ENCODE data around the gene MAGEA4. TPM values are rescaled to one million over a fixed set of nuclear protein-coding genes. Genes with fewer than 3 reads are reported as not detected.

Gene MAGEA4, protein sequence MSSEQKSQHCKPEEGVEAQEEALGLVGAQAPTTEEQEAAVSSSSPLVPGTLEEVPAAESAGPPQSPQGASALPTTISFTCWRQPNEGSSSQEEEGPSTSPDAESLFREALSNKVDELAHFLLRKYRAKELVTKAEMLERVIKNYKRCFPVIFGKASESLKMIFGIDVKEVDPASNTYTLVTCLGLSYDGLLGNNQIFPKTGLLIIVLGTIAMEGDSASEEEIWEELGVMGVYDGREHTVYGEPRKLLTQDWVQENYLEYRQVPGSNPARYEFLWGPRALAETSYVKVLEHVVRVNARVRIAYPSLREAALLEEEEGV
- total RNA-seq (not detected), polyA plus RNA-seq (ENCODE audit: insufficient read length in 2 of 2) (not detected)
- long read RNA-seq, donor 1 = 0 reads
- long read RNA-seq, donor 2 = 0 reads
- long read RNA-seq, donor 3 = 0 reads
- long read RNA-seq, donor 4 = 0 reads

DNA sequence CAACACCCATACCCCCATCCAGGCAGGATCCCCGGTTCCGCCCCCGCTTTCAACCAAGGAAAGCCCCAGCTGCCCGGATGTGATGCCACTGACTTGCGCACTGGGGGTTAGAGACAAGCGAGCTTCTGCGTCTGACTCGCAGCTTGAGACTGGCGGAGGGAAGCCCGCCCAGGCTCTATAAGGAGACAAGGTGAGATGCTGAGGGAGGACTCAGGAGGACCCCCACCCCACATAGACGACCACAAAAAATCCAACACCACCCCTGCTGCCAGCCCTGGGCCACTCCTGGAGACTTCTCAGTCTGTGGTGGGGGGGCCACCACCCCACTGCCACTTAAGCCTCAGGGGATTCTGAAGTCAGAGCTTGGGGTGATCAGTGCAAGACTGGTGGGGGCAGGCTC, at the start of gene MAGEA4:
TSS of gene MAGEA4 (plus strand) at position 110 of the 400 bp plus-strand sequence. CDS start 10,776 bp downstream, outside the sequence.
- H3K36me3 ChIP-seq (ENCODE audit: control insufficient read depth, insufficient read depth, low read length) = no peaks in the 10 kb centered on the region
- H3K4me1 ChIP-seq (ENCODE audit: control insufficient read depth, insufficient read depth, low read length) = no peaks in the 10 kb centered on the region
- no peak within 1 kb of the TSS for H3K4me3 ChIP-seq (ENCODE audit: low read depth, low read length)
- H3K27ac ChIP-seq (ENCODE audit: low read depth, low read length) = no peak within 1 kb of the TSS
- no CpG with 5 or more reads among the region's 11 CpGs for WGBS (ENCODE audit: insufficient coverage)
- no peaks in the 10 kb centered on the region for H3K9me3 ChIP-seq (ENCODE audit: control insufficient read depth, insufficient read depth, low read length)
- DNase-seq (ENCODE audit: low read depth in 4 of 6, low spot score in 6 of 6) = no peak
- no peaks in the 10 kb centered on the region for H3K27me3 ChIP-seq (ENCODE audit: control insufficient read depth, insufficient read depth, low read length)

DNA sequence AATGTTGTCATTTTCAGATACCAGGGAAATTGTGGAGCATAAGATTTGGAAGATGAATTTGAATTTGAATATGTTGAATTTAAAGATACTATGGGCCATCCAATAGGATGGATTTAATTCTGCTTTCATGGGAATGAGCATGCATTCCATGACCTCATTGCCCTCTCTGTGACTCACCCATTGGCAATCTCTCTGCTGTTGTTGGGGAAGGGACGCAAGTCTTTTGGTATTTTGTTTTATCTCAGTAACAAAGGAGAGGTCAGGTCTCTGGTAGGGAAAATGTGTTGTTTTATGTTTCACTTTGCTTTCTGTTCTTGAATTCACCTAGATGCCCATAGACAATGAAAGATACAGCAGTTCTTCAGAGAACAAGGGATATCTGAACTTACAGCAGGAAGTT, 42.1 kb upstream of the MAGEA4 start:
- H3K4me3 ChIP-seq (ENCODE audit: low read depth, low read length) = no peak overlapping the region
- no peak for DNase-seq (ENCODE audit: low read depth in 4 of 6, low spot score in 6 of 6)
- no peaks in the 10 kb centered on the region for H3K4me1 ChIP-seq (ENCODE audit: control insufficient read depth, insufficient read depth, low read length)
- no peaks in the 10 kb centered on the region for H3K36me3 ChIP-seq (ENCODE audit: control insufficient read depth, insufficient read depth, low read length)
- H3K9me3 ChIP-seq (ENCODE audit: control insufficient read depth, insufficient read depth, low read length) = peaks cover 2% of the 10 kb centered on the region
- no peak overlapping the region for H3K27ac ChIP-seq (ENCODE audit: low read depth, low read length)
- no CpG with 5 or more reads among the region's 1 CpG for WGBS (ENCODE audit: insufficient coverage)
- H3K27me3 ChIP-seq (ENCODE audit: control insufficient read depth, insufficient read depth, low read length) = no peaks in the 10 kb centered on the region

DNA sequence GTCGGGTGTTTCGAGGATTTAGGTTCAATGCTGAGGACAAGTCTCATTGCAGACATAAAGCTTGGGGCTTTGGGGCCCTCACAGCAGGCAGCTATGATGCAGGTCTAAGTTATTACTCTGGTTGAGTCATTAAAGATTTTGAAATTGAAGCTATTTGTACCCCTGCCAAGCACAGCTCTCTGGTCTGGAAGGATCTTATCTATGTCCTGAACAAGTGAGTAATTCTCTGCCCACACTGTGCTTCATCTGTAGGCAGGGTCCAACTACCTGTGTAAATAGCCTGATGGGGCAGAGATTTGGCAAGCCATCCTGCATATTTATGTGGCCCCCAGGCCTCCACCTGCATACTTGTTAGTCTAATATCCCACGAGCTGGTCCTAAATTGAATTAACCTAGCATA, 41.4 kb upstream of the MAGEA4 start:
- Histone ChIP-seq H3K4me1 (ENCODE audit: control insufficient read depth, insufficient read depth, low read length) (no peaks in the 10 kb centered on the region), H3K4me3 (ENCODE audit: low read depth, low read length) (no peak overlapping the region), H3K9me3 (ENCODE audit: control insufficient read depth, insufficient read depth, low read length) (peaks cover 2% of the 10 kb centered on the region), H3K27ac (ENCODE audit: low read depth, low read length) (no peak overlapping the region), H3K36me3 (ENCODE audit: control insufficient read depth, insufficient read depth, low read length) (no peaks in the 10 kb centered on the region), H3K27me3 (ENCODE audit: control insufficient read depth, insufficient read depth, low read length) (no peaks in the 10 kb centered on the region)
- 64% methylated on average over 2 of the region's 3 CpGs for WGBS (ENCODE audit: insufficient coverage)
- no peak for DNase-seq (ENCODE audit: low read depth in 4 of 6, low spot score in 6 of 6)

DNA sequence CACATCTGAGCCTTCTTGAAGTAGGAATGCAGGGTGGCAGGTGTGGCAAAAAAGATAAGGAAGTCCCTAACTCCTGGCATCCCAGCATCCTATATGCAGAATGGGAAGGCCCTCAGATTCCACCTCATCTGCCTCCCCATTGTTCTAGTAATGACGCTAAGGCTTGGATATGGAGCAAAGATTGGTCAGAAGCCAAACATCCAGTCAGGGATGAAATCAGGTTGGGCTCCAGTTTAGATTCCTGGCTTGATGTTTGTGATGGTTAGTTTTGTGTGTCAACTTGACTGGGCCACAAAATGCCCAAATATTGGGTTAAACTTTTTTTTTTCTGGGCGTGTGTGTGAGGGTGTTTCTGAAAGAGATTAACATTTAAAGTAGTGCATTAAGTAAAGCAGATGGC, 39.6 kb upstream of the MAGEA4 start:
- Histone ChIP-seq H3K27me3 (ENCODE audit: control insufficient read depth, insufficient read depth, low read length) (no peaks in the 10 kb centered on the region), H3K9me3 (ENCODE audit: control insufficient read depth, insufficient read depth, low read length) (no peaks in the 10 kb centered on the region), H3K4me1 (ENCODE audit: control insufficient read depth, insufficient read depth, low read length) (no peaks in the 10 kb centered on the region), H3K4me3 (ENCODE audit: low read depth, low read length) (no peak overlapping the region), H3K36me3 (ENCODE audit: control insufficient read depth, insufficient read depth, low read length) (no peaks in the 10 kb centered on the region), H3K27ac (ENCODE audit: low read depth, low read length) (no peak overlapping the region)
- DNase-seq (ENCODE audit: low read depth in 4 of 6, low spot score in 6 of 6) = no peak
- 57% methylated on average over 1 of the region's 2 CpGs for WGBS (ENCODE audit: insufficient coverage)

DNA sequence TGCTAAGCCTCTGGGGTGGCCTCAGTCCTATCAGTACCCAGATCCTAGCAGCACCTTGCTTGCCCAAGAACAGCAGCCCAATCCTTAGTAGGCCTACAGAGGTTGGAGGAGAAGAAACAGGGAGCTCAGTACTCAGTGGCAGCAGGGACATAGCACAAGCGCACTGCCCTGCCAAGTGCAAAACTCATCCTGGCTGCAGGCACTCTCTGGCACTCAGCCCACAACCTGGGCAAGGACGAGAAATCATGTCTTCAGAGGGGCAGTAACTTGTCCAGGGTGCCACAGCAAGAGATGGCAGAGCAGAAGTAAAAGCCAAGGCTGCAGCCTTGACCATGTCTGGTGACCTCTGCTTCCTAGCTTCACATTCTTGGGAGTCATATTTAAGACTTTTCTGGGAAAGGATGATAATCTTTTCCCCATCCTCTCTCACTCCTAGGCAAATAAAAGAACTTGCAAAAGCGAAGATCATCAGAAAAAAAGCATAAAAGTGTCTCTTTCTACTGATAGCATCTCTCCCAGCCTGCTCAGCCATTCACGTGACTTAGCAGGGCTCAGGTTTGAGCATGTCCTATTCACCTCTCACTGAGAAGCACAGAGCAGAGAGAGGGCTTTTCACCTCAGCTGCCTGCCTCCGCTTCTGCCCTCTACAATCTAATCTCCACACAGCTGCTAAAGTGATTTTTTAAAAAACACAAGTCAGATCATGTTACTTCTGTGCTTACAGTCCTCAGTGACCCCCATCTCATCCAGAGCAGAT, 37.2 kb upstream of the MAGEA4 start:
- Histone ChIP-seq H3K27me3 (ENCODE audit: control insufficient read depth, insufficient read depth, low read length) (no peaks in the 10 kb centered on the region), H3K27ac (ENCODE audit: low read depth, low read length) (no peak overlapping the region), H3K4me3 (ENCODE audit: low read depth, low read length) (no peak overlapping the region), H3K36me3 (ENCODE audit: control insufficient read depth, insufficient read depth, low read length) (no peaks in the 10 kb centered on the region), H3K9me3 (ENCODE audit: control insufficient read depth, insufficient read depth, low read length) (no peaks in the 10 kb centered on the region), H3K4me1 (ENCODE audit: control insufficient read depth, insufficient read depth, low read length) (no peaks in the 10 kb centered on the region)
- 53% methylated on average over 5 of the region's 5 CpGs for WGBS (ENCODE audit: insufficient coverage)
- DNase-seq (ENCODE audit: low read depth in 4 of 6, low spot score in 6 of 6) = no peak

DNA sequence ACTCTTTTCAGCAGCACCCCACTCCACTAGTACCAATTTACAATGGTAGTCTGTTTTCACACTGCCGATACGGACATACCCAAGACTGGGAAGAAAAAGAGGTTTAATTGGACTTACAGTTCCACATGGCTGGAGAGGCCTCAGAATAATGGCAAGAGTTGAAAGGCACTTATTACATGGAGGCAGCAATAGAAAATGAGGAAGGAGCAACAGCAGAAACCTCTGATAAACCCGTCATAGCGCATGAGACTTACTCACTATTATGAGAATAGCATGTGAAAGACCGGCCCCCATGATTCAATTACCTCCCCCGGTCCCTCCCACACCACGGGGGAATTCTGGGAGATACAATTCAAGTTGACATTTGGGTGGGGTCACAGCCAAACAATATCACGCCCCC, 34.1 kb upstream of the MAGEA4 start:
- Histone ChIP-seq H3K4me1 (ENCODE audit: control insufficient read depth, insufficient read depth, low read length) (no peaks in the 10 kb centered on the region), H3K27me3 (ENCODE audit: control insufficient read depth, insufficient read depth, low read length) (no peaks in the 10 kb centered on the region)
- WGBS (ENCODE audit: insufficient coverage) = no CpG with 5 or more reads among the region's 8 CpGs

DNA sequence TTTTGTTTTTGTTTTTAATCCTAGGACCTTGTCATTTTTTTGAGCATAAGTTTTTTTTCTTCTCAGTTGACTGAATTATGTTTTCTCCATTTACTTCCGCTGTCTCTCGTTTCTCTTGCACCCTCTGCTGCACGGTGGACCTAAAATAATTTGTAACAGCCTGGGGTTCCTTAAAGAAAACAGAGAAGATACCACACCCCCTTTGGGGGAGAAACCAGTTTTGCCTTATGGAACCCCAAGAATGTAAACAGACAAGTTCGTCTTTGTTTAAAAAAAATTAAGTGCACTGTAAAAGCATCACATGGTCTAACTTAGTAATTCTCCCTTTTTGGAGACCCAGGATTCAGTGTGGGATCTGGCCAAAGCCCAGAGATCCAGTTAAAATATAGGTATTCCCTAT, 32.8 kb upstream of the MAGEA4 start:
- no peak for DNase-seq (ENCODE audit: low read depth in 4 of 6, low spot score in 6 of 6)
- H3K36me3 ChIP-seq (ENCODE audit: control insufficient read depth, insufficient read depth, low read length) = no peaks in the 10 kb centered on the region
- no peak overlapping the region for H3K4me3 ChIP-seq (ENCODE audit: low read depth, low read length)
- H3K9me3 ChIP-seq (ENCODE audit: control insufficient read depth, insufficient read depth, low read length) = no peaks in the 10 kb centered on the region
- no peak overlapping the region for H3K27ac ChIP-seq (ENCODE audit: low read depth, low read length)
- H3K27me3 ChIP-seq (ENCODE audit: control insufficient read depth, insufficient read depth, low read length) = no peaks in the 10 kb centered on the region
- no CpG with 5 or more reads among the region's 4 CpGs for WGBS (ENCODE audit: insufficient coverage)
- no peaks in the 10 kb centered on the region for H3K4me1 ChIP-seq (ENCODE audit: control insufficient read depth, insufficient read depth, low read length)

More for the DNA sequence above, 34.1 kb upstream of the MAGEA4 start:
- H3K36me3 ChIP-seq (ENCODE audit: control insufficient read depth, insufficient read depth, low read length) = no peaks in the 10 kb centered on the region
- no peak overlapping the region for H3K27ac ChIP-seq (ENCODE audit: low read depth, low read length)
- no peak overlapping the region for H3K4me3 ChIP-seq (ENCODE audit: low read depth, low read length)
- no peak for DNase-seq (ENCODE audit: low read depth in 4 of 6, low spot score in 6 of 6)
- H3K9me3 ChIP-seq (ENCODE audit: control insufficient read depth, insufficient read depth, low read length) = no peaks in the 10 kb centered on the region

DNA sequence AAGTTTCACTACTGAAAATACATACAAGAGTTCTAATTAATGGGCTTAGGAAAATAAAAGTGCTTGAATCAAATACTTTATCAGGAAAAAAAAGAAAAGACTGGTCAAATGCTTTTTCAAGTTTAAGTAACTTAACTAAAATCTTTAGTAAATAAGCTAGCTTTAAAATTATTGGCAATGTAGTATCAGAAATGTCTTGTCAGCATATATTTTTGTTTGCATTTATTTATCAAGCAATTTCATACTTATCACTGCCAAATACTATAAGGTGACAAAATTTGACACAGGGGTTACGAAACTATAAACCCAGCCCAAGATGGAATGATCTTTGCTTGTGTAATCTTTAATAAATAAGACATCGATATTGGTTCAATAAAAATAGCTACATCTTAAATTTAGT, 31.8 kb upstream of the MAGEA4 start:
- H3K4me1 ChIP-seq (ENCODE audit: control insufficient read depth, insufficient read depth, low read length) = no peaks in the 10 kb centered on the region
- WGBS (ENCODE audit: insufficient coverage) = no CpG with 5 or more reads among the region's 2 CpGs
- H3K27me3 ChIP-seq (ENCODE audit: control insufficient read depth, insufficient read depth, low read length) = no peaks in the 10 kb centered on the region
- H3K36me3 ChIP-seq (ENCODE audit: control insufficient read depth, insufficient read depth, low read length) = no peaks in the 10 kb centered on the region
- no peak overlapping the region for H3K4me3 ChIP-seq (ENCODE audit: low read depth, low read length)
- H3K27ac ChIP-seq (ENCODE audit: low read depth, low read length) = no peak overlapping the region
- no peak for DNase-seq (ENCODE audit: low read depth in 4 of 6, low spot score in 6 of 6)
- no peaks in the 10 kb centered on the region for H3K9me3 ChIP-seq (ENCODE audit: control insufficient read depth, insufficient read depth, low read length)

DNA sequence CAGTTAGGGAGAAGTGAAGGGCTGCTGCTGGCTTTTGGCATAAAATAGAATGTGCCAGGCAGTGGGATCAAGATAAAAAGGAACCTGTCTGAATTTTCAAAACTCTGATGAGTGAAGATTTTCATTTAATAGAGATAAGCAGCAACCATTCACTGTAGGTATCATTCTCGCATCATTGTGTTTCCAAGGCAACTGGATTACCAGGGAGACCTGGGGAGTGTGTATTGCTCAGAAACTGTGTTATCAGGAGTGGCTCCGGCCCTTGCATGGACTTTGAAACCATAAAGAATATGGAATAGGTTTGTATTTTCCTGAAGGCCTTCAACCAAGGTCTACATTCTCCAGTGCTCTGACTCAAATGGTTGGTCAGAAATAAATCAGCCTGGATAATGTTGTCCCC, 23.3 kb upstream of the MAGEA4 start:
- no peaks in the 10 kb centered on the region for H3K27me3 ChIP-seq (ENCODE audit: control insufficient read depth, insufficient read depth, low read length)
- no peaks in the 10 kb centered on the region for H3K4me1 ChIP-seq (ENCODE audit: control insufficient read depth, insufficient read depth, low read length)
- no peak overlapping the region for H3K27ac ChIP-seq (ENCODE audit: low read depth, low read length)
- H3K4me3 ChIP-seq (ENCODE audit: low read depth, low read length) = no peak overlapping the region
- DNase-seq (ENCODE audit: low read depth in 4 of 6, low spot score in 6 of 6) = no peak
- no peaks in the 10 kb centered on the region for H3K36me3 ChIP-seq (ENCODE audit: control insufficient read depth, insufficient read depth, low read length)
- 59% methylated on average over 2 of the region's 2 CpGs for WGBS (ENCODE audit: insufficient coverage)
- no peaks in the 10 kb centered on the region for H3K9me3 ChIP-seq (ENCODE audit: control insufficient read depth, insufficient read depth, low read length)
